Skeletal muscle satellite cell (primary cell): ENCODE data around the gene CDC7.
"Not testable (repeated sequence)": the region's sequence is repeated elsewhere in the genome, so short reads cannot be mapped to it uniquely, and the experiment has no call there.

Experiments
- H3K27me3 ChIP-seq: 2 replicates; pipeline ENCODE4 v1.7.0; 2013; ENCODE audit warnings: low read length; ENCODE audit not compliant: control insufficient read depth, insufficient read depth
- H3K36me3 ChIP-seq: 2 replicates; pipeline ENCODE4 v1.7.0; 2013; ENCODE audit warnings: mild to moderate bottlenecking, control low read depth, low read length; ENCODE audit not compliant: insufficient read depth
- H3K4me1 ChIP-seq: 2 replicates; pipeline ENCODE4 v1.7.0; 2013; ENCODE audit warnings: low read length; ENCODE audit not compliant: control insufficient read depth, insufficient read depth
- H3K4me2 ChIP-seq: 2 replicates; pipeline ENCODE4 v1.7.0; 2013; ENCODE audit warnings: mild to moderate bottlenecking, low read length
- H3K4me3 ChIP-seq: 2 replicates; pipeline ENCODE4 v1.7.0; 2013; ENCODE audit warnings: low read length
- H3K9ac ChIP-seq: 2 replicates; pipeline ENCODE4 v1.7.0; 2013; ENCODE audit warnings: mild to moderate bottlenecking, low read depth, low read length, moderate library complexity
- H3K9me3 ChIP-seq: replicated peaks from 2 replicates; pipeline ENCODE4 v1.7.0; 2013; ENCODE audit warnings: mild to moderate bottlenecking, control low read depth, low read length

CDC7 gene

GRCh38 chr1:91513160-91513559 is 12.5 kb downstream of the CDC7 start:
- no peak overlapping the region for H3K4me2 ChIP-seq
- no peaks in the 10 kb centered on the region for H3K27me3 ChIP-seq
- no peak overlapping the region for H3K9ac ChIP-seq
- no peak overlapping the region for H3K4me3 ChIP-seq
- H3K9me3 ChIP-seq = no peaks in the 10 kb centered on the region
- peaks cover 13% of the 10 kb centered on the region for H3K36me3 ChIP-seq
- H3K4me1 ChIP-seq = peaks cover 4% of the 10 kb centered on the region

- Histone ChIP-seq H3K4me2 (no peak overlapping the region), H3K9me3 (no peaks in the 10 kb centered on the region), H3K4me3 (no peak overlapping the region), H3K4me1 (peaks cover 4% of the 10 kb centered on the region), H3K36me3 (peaks cover 13% of the 10 kb centered on the region), H3K9ac (no peak overlapping the region), H3K27me3 (no peaks in the 10 kb centered on the region)
These were observed 13.1 kb downstream of the CDC7 start for GRCh38 chr1:91513706-91514105.

- H3K27me3 ChIP-seq = no peaks in the 10 kb centered on the region
- H3K4me1 ChIP-seq = peaks cover 4% of the 10 kb centered on the region
- no peak overlapping the region for H3K4me3 ChIP-seq
- no peak overlapping the region for H3K9ac ChIP-seq
- no peaks in the 10 kb centered on the region for H3K9me3 ChIP-seq
- H3K4me2 ChIP-seq = no peak overlapping the region
- H3K36me3 ChIP-seq = peaks cover 8% of the 10 kb centered on the region
These were observed 15.3 kb downstream of the CDC7 start for GRCh38 chr1:91515994-91516393.

GRCh38 chr1:91516605-91517004 is 16.0 kb downstream of the CDC7 start:
- H3K4me2 ChIP-seq, H3K36me3 ChIP-seq, H3K9me3 ChIP-seq, H3K27me3 ChIP-seq, H3K4me1 ChIP-seq, H3K4me3 ChIP-seq, H3K9ac ChIP-seq: not testable (repeated sequence)

- not testable (repeated sequence) for H3K9ac ChIP-seq, H3K9me3 ChIP-seq, H3K4me2 ChIP-seq, H3K27me3 ChIP-seq, H3K4me1 ChIP-seq, H3K4me3 ChIP-seq, H3K36me3 ChIP-seq
These were observed 18.5 kb downstream of the CDC7 start for GRCh38 chr1:91519167-91519566.

- Histone ChIP-seq H3K36me3 (peaks cover 6% of the 10 kb centered on the region), H3K27me3 (no peaks in the 10 kb centered on the region), H3K9me3 (no peaks in the 10 kb centered on the region), H3K4me3 (no peak overlapping the region), H3K9ac (no peak overlapping the region), H3K4me1 (no peaks in the 10 kb centered on the region), H3K4me2 (no peak overlapping the region)
These were observed 20.4 kb downstream of the CDC7 start for GRCh38 chr1:91520942-91521507.

GRCh38 chr1:91523482-91523881 is 22.8 kb downstream of the CDC7 start:
- Histone ChIP-seq H3K9ac (no peak overlapping the region), H3K27me3 (no peaks in the 10 kb centered on the region), H3K4me3 (no peak overlapping the region), H3K4me2 (no peak overlapping the region), H3K9me3 (no peaks in the 10 kb centered on the region), H3K4me1 (no peaks in the 10 kb centered on the region), H3K36me3 (peaks cover 3% of the 10 kb centered on the region)

- H3K27me3 ChIP-seq = no peaks in the 10 kb centered on the region
- no peaks in the 10 kb centered on the region for H3K4me1 ChIP-seq
- H3K4me3 ChIP-seq = no peak overlapping the region
- no peak overlapping the region for H3K9ac ChIP-seq
- no peaks in the 10 kb centered on the region for H3K9me3 ChIP-seq
- peaks cover 3% of the 10 kb centered on the region for H3K36me3 ChIP-seq
- no peak overlapping the region for H3K4me2 ChIP-seq
These were observed 25.8 kb downstream of the CDC7 start for GRCh38 chr1:91526496-91526895.

- Histone ChIP-seq H3K27me3 (no peaks in the 10 kb centered on the region), H3K9me3 (no peaks in the 10 kb centered on the region), H3K4me2 (no peak overlapping the region), H3K9ac (no peak overlapping the region), H3K4me3 (no peak overlapping the region), H3K4me1 (no peaks in the 10 kb centered on the region), H3K36me3 (peaks cover 3% of the 10 kb centered on the region)
These were observed 26.7 kb downstream of the CDC7 start for GRCh38 chr1:91527266-91527765.

GRCh38 chr1:91527781-91528180 is 27.1 kb downstream of the CDC7 start:
- Histone ChIP-seq H3K27me3 (no peaks in the 10 kb centered on the region), H3K4me2 (no peak overlapping the region), H3K4me3 (no peak overlapping the region)

GRCh38 chr1:91529856-91530255 is 29.2 kb downstream of the CDC7 start:
- H3K27me3 ChIP-seq = no peaks in the 10 kb centered on the region
- no peaks in the 10 kb centered on the region for H3K9me3 ChIP-seq
- no peaks in the 10 kb centered on the region for H3K36me3 ChIP-seq
- no peak overlapping the region for H3K4me3 ChIP-seq
- no peak overlapping the region for H3K9ac ChIP-seq
- H3K4me2 ChIP-seq = no peak overlapping the region
- no peaks in the 10 kb centered on the region for H3K4me1 ChIP-seq

More at GRCh38 chr1:91527781-91528180, 27.1 kb downstream of the CDC7 start:
- no peaks in the 10 kb centered on the region for H3K4me1 ChIP-seq
- H3K9me3 ChIP-seq = no peaks in the 10 kb centered on the region
- no peak overlapping the region for H3K9ac ChIP-seq
- peaks cover 3% of the 10 kb centered on the region for H3K36me3 ChIP-seq

GRCh38 chr1:91533361-91534024 is 32.8 kb downstream of the CDC7 start:
- no peak overlapping the region for H3K4me3 ChIP-seq
- H3K4me1 ChIP-seq = peaks cover 10% of the 10 kb centered on the region
- H3K27me3 ChIP-seq = peaks cover 2% of the 10 kb centered on the region
- H3K9ac ChIP-seq = no peak overlapping the region
- H3K4me2 ChIP-seq = no peak overlapping the region
- no peaks in the 10 kb centered on the region for H3K36me3 ChIP-seq
- no peaks in the 10 kb centered on the region for H3K9me3 ChIP-seq
